Endodermal cell (in vitro differentiated cells): ENCODE results near the gene ZNF740. TPM values are rescaled to one million over a fixed set of nuclear protein-coding genes. Genes with fewer than 3 reads are reported as not detected.
"Not testable (repeated sequence)": the region's sequence is repeated elsewhere in the genome, so short reads cannot be mapped to it uniquely, and the experiment has no call there.

ENCODE experiments used
- DNase-seq: peaks from one replicate; pipeline ENCODE4 v3.0.0-alpha.2; 2017
- H3K27ac ChIP-seq: 2 replicates; pipeline ENCODE4 v1.5.1; 2013; ENCODE audit warnings: mild to moderate bottlenecking, low read depth, low read length, moderate library complexity
- H3K27me3 ChIP-seq: 2 replicates; pipeline ENCODE4 v1.6.1; 2013; ENCODE audit warnings: mild to moderate bottlenecking, low read length, moderate library complexity; ENCODE audit not compliant: insufficient read depth, control insufficient read depth, poor library complexity, severe bottlenecking
- H3K36me3 ChIP-seq: 2 replicates; pipeline ENCODE4 v1.7.0; 2013; ENCODE audit warnings: mild to moderate bottlenecking, low read length, moderate library complexity; ENCODE audit not compliant: control insufficient read depth, insufficient read depth
- H3K4me1 ChIP-seq: one replicate; pipeline ENCODE4 v1.7.0; 2013; ENCODE audit warnings: low read length; ENCODE audit not compliant: control insufficient read depth, insufficient read depth
- H3K4me3 ChIP-seq: 2 replicates; pipeline ENCODE4 v1.5.1; 2013; ENCODE audit warnings: mild to moderate bottlenecking, low read length, moderate library complexity
- H3K9ac ChIP-seq: 2 replicates; pipeline ENCODE4 v1.6.1; 2013; ENCODE audit warnings: mild to moderate bottlenecking, low read length, moderate library complexity; ENCODE audit not compliant: poor library complexity, severe bottlenecking; ENCODE audit errors: extremely low read depth
- H3K9me3 ChIP-seq: 2 replicates; pipeline ENCODE4 v1.6.1; 2013; ENCODE audit warnings: mild to moderate bottlenecking, low read length, moderate library complexity; ENCODE audit not compliant: control insufficient read depth
- H3K27ac Mint-ChIP-seq: 2 replicates; pipeline ENCODE4 v1.8.0; 2020; ENCODE audit warnings: mixed read lengths
- H3K27me3 Mint-ChIP-seq: 2 replicates; pipeline ENCODE4 v1.8.0; 2021; ENCODE audit warnings: mild to moderate bottlenecking, mixed read lengths; ENCODE audit not compliant: insufficient read depth
- H3K36me3 Mint-ChIP-seq: 2 replicates; pipeline ENCODE4 v1.8.0; 2020; ENCODE audit warnings: low read depth, mixed read lengths
- H3K4me1 Mint-ChIP-seq: 2 replicates; pipeline ENCODE4 v1.8.0; 2020; ENCODE audit warnings: mixed read lengths
- H3K4me3 Mint-ChIP-seq: 2 replicates; pipeline ENCODE4 v1.8.0; 2020; ENCODE audit warnings: mild to moderate bottlenecking, moderate library complexity, mixed read lengths
- H3K9me3 Mint-ChIP-seq: 2 replicates; pipeline ENCODE4 v1.8.0; 2020; ENCODE audit warnings: mild to moderate bottlenecking, mixed read lengths
- WGBS, 2 experiments: methylation state at CpG; one replicate each; pipeline versions ENCODE4 v1.1.5 to v1.1.7; 2013; ENCODE audit warnings: missing lambda C conversion rate in 2 of 2, mixed read lengths in 1 of 2; ENCODE audit not compliant: insufficient coverage in 1 of 2, insufficient read length in 1 of 2; 5-methylcytosine and 5-hydroxymethylcytosine counted together
- total RNA-seq, 2 donors: library from RNA; stranded (reverse); fragmentation: NEBNext Ultra II Directional in 1 of 2; extraction: Animal tissue kit (Norgen Biotek cat#: 25700) in 1 of 2; gene quantifications; 2 replicates in 1 of 2; 3 replicates in 1 of 2; pipeline ENCODE4 v1.2.1, GENCODE V29; 2021
- TF ChIP-seq, protein P1 (sequence below): fragments of 200-600 bp; sonication (generic); conservative IDR thresholded peaks from 2 replicates; pipeline ENCODE4 v1.5.0; 2021; ENCODE audit warnings: antibody characterized with exemption, mild to moderate bottlenecking

ZNF740 gene
- total RNA-seq, 2 donors from 2014 or later, result 54.0 to 54.6 TPM

GRCh38 chr12:53201177-53201541 lies 20.6 kb downstream of the ZNF740 start:
- H3K27me3 ChIP-seq, result peaks cover 23% of the 10 kb centered on the region
- no peak overlapping the region for H3K9ac ChIP-seq
- 91 to 92% methylated on average over 1 of the region's 1 CpG for WGBS, 2 experiments
- no peaks in the 10 kb centered on the region for H3K4me1 Mint-ChIP-seq
- H3K9me3 ChIP-seq, result no peaks in the 10 kb centered on the region
- H3K4me3 Mint-ChIP-seq, result no peak overlapping the region
- no peak for DNase-seq
- H3K4me3 ChIP-seq, result no peak overlapping the region
- no peak overlapping the region for H3K27ac Mint-ChIP-seq
- H3K27ac ChIP-seq, result no peak overlapping the region
- H3K36me3 Mint-ChIP-seq, result no peaks in the 10 kb centered on the region
- H3K4me1 ChIP-seq, result no peaks in the 10 kb centered on the region
- H3K36me3 ChIP-seq, result no peaks in the 10 kb centered on the region
- TF ChIP-seq, protein P1, sequence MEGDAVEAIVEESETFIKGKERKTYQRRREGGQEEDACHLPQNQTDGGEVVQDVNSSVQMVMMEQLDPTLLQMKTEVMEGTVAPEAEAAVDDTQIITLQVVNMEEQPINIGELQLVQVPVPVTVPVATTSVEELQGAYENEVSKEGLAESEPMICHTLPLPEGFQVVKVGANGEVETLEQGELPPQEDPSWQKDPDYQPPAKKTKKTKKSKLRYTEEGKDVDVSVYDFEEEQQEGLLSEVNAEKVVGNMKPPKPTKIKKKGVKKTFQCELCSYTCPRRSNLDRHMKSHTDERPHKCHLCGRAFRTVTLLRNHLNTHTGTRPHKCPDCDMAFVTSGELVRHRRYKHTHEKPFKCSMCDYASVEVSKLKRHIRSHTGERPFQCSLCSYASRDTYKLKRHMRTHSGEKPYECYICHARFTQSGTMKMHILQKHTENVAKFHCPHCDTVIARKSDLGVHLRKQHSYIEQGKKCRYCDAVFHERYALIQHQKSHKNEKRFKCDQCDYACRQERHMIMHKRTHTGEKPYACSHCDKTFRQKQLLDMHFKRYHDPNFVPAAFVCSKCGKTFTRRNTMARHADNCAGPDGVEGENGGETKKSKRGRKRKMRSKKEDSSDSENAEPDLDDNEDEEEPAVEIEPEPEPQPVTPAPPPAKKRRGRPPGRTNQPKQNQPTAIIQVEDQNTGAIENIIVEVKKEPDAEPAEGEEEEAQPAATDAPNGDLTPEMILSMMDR, result no peak
- H3K9me3 Mint-ChIP-seq, result no peaks in the 10 kb centered on the region
- H3K27me3 Mint-ChIP-seq, result peaks cover 75% of the 10 kb centered on the region

GRCh38 chr12:53201639-53202038 lies 21.1 kb downstream of the ZNF740 start:
- H3K4me1 ChIP-seq, result no peaks in the 10 kb centered on the region
- H3K36me3 ChIP-seq, result no peaks in the 10 kb centered on the region
- no peaks in the 10 kb centered on the region for H3K9me3 ChIP-seq
- Mint-ChIP-seq H3K9me3 (no peaks in the 10 kb centered on the region), H3K36me3 (no peaks in the 10 kb centered on the region), H3K4me1 (no peaks in the 10 kb centered on the region), H3K27me3 (peaks cover 73% of the 10 kb centered on the region), H3K4me3 (no peak overlapping the region), H3K27ac (no peak overlapping the region)
- H3K9ac ChIP-seq, result no peak overlapping the region
- no peak for DNase-seq
- H3K27ac ChIP-seq, result no peak overlapping the region
- peaks cover 23% of the 10 kb centered on the region for H3K27me3 ChIP-seq
- no peak overlapping the region for H3K4me3 ChIP-seq
- WGBS, 2 experiments, result 95 to 98% methylated on average over 4 of the region's 4 CpGs
- TF ChIP-seq, protein P1, result no peak

DNA sequence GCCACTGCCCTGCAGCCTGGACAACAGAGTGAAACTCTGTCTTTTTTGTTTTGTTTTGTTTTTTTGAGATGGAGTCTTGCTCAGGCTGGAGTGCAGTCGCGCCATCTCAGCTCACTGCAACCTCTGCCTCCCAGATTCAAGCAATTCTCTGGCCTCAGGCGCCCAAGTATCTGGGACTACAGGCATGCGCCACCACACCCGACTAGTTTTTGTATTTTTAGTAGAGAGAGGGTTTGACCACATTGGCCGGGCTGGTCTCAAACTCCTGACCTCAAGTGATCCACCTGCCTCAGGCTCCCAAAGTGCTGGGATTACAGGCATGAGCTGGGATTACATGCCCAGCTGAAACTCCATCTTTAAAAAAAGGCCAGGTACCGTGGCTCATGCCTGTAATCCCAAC lies 21.8 kb downstream of the ZNF740 start:
- not testable (repeated sequence) for H3K27ac Mint-ChIP-seq, H3K4me1 ChIP-seq, H3K4me1 Mint-ChIP-seq, H3K27ac ChIP-seq, H3K4me3 ChIP-seq, DNase-seq, H3K9me3 Mint-ChIP-seq, H3K36me3 ChIP-seq, H3K36me3 Mint-ChIP-seq, H3K9me3 ChIP-seq, H3K4me3 Mint-ChIP-seq, H3K9ac ChIP-seq
- H3K27me3 Mint-ChIP-seq, result peaks cover 72% of the 10 kb centered on the region
- WGBS, 2 experiments, result 85 to 93% methylated on average over 4 to 7 of the region's 7 CpGs
- peaks cover 18% of the 10 kb centered on the region for H3K27me3 ChIP-seq

GRCh38 chr12:53204351-53204750 lies 23.8 kb downstream of the ZNF740 start:
- peaks cover 56% of the 10 kb centered on the region for H3K27me3 Mint-ChIP-seq
- no peak overlapping the region for H3K27ac Mint-ChIP-seq

More at GRCh38 chr12:53204351-53204750, 23.8 kb downstream of the ZNF740 start:
- Histone ChIP-seq H3K9ac (no peak overlapping the region), H3K27ac (no peak overlapping the region), H3K4me3 (no peak overlapping the region), H3K4me1 (no peaks in the 10 kb centered on the region), H3K9me3 (no peaks in the 10 kb centered on the region), H3K27me3 (no peaks in the 10 kb centered on the region), H3K36me3 (no peaks in the 10 kb centered on the region)
- H3K4me3 Mint-ChIP-seq, result no peak overlapping the region
- 80 to 89% methylated on average over 1 of the region's 1 CpG for WGBS, 2 experiments
- H3K4me1 Mint-ChIP-seq, result peaks cover 5% of the 10 kb centered on the region
- H3K9me3 Mint-ChIP-seq, result no peaks in the 10 kb centered on the region
- TF ChIP-seq, protein P1, result no peak
- no peaks in the 10 kb centered on the region for H3K36me3 Mint-ChIP-seq
- DNase-seq, result no peak
